Measurements from ENCODE around the gene TP63.

DNA sequence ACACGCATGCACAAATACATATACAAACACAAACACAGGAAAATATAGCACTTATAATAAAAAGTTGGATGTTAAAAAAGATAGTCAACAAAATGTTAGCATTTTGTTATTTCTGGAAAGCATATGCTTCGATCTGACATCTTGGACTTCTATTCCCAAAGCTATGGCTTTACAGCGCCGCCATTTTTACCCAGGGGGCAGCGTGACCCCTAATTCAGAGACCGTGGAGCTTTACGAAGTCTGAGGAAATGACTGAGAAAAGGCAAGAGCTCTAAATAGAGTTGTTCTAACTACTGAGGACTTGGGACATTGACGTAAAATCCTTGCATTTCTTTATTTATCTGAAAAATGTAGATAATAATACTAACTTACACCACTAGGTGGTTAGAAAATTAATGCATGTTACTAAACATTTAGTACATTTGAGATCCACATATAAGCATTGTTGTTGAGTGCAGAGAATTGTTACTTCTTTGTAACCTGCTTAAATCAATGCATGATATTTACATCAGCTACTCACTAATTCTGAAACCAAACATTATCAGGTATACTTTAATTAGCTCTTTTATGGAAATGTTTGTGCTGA is 155.4 kb downstream of the TP63 start:
- TF ChIP-seq POLR2AphosphoS5 (IDR thresholded peaks at IDR 0.05) (no peak), EP300 (conservative IDR thresholded peaks at IDR 0.05; ENCODE audit: poor library complexity, severe bottlenecking) (no peak), RAD21 (conservative IDR thresholded peaks at IDR 0.05) (no peak), EZH2 (IDR thresholded peaks at IDR 0.05; ENCODE audit: borderline replicate concordance, insufficient read depth, low read length, poor library complexity, severe bottlenecking) (no peak), TAF1 (IDR thresholded peaks at IDR 0.05; ENCODE audit: low read depth) (no peak), MXI1 (conservative IDR thresholded peaks at IDR 0.05; ENCODE audit: poor library complexity, severe bottlenecking) (no peak)
- TF ChIP-seq, protein P1, sequence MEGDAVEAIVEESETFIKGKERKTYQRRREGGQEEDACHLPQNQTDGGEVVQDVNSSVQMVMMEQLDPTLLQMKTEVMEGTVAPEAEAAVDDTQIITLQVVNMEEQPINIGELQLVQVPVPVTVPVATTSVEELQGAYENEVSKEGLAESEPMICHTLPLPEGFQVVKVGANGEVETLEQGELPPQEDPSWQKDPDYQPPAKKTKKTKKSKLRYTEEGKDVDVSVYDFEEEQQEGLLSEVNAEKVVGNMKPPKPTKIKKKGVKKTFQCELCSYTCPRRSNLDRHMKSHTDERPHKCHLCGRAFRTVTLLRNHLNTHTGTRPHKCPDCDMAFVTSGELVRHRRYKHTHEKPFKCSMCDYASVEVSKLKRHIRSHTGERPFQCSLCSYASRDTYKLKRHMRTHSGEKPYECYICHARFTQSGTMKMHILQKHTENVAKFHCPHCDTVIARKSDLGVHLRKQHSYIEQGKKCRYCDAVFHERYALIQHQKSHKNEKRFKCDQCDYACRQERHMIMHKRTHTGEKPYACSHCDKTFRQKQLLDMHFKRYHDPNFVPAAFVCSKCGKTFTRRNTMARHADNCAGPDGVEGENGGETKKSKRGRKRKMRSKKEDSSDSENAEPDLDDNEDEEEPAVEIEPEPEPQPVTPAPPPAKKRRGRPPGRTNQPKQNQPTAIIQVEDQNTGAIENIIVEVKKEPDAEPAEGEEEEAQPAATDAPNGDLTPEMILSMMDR (IDR thresholded peaks at IDR 0.05; ENCODE audit: poor library complexity, severe bottlenecking), result no peak
- TF ChIP-seq, protein P2, sequence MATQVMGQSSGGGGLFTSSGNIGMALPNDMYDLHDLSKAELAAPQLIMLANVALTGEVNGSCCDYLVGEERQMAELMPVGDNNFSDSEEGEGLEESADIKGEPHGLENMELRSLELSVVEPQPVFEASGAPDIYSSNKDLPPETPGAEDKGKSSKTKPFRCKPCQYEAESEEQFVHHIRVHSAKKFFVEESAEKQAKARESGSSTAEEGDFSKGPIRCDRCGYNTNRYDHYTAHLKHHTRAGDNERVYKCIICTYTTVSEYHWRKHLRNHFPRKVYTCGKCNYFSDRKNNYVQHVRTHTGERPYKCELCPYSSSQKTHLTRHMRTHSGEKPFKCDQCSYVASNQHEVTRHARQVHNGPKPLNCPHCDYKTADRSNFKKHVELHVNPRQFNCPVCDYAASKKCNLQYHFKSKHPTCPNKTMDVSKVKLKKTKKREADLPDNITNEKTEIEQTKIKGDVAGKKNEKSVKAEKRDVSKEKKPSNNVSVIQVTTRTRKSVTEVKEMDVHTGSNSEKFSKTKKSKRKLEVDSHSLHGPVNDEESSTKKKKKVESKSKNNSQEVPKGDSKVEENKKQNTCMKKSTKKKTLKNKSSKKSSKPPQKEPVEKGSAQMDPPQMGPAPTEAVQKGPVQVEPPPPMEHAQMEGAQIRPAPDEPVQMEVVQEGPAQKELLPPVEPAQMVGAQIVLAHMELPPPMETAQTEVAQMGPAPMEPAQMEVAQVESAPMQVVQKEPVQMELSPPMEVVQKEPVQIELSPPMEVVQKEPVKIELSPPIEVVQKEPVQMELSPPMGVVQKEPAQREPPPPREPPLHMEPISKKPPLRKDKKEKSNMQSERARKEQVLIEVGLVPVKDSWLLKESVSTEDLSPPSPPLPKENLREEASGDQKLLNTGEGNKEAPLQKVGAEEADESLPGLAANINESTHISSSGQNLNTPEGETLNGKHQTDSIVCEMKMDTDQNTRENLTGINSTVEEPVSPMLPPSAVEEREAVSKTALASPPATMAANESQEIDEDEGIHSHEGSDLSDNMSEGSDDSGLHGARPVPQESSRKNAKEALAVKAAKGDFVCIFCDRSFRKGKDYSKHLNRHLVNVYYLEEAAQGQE (IDR thresholded peaks at IDR 0.05; ENCODE audit: borderline replicate concordance), result no peak
